CD4-positive, alpha-beta T cell treated with Interleukin-6 for 4 hours (primary cell): ENCODE data around the gene ATXN10.
"Not testable (repeated sequence)": the region's sequence is repeated elsewhere in the genome, so short reads cannot be mapped to it uniquely, and the experiment has no call there.

ENCODE experiments used
- DNase-seq: peaks from one replicate; pipeline ENCODE4 v3.0.0-alpha.2; 2020; ENCODE audit warnings: mixed read lengths

Gene ATXN10

GRCh38 chr22:45714390-45714789 is 42.8 kb downstream of the ATXN10 start:
- DNase-seq, result not testable (repeated sequence)

GRCh38 chr22:45717789-45718188 is 46.2 kb downstream of the ATXN10 start:
- no peak for DNase-seq

GRCh38 chr22:45718391-45718790 is 46.8 kb downstream of the ATXN10 start:
- DNase-seq, result no peak

- DNase-seq, result no peak
Measured at GRCh38 chr22:45720839-45721378, 49.3 kb downstream of the ATXN10 start.

- DNase-seq, result no peak
Measured at GRCh38 chr22:45722006-45722405, 50.4 kb downstream of the ATXN10 start.

- no peak for DNase-seq
Measured at GRCh38 chr22:45726081-45726480, 54.4 kb downstream of the ATXN10 start.

GRCh38 chr22:45731041-45731797 is 59.6 kb downstream of the ATXN10 start:
- DNase-seq, result no peak

GRCh38 chr22:45731798-45732495 is 60.3 kb downstream of the ATXN10 start:
- no peak for DNase-seq

GRCh38 chr22:45735273-45735672 is 63.6 kb downstream of the ATXN10 start:
- no peak for DNase-seq

- no peak for DNase-seq
Measured at GRCh38 chr22:45738206-45738605, 66.6 kb downstream of the ATXN10 start.

- DNase-seq, result no peak
Measured at GRCh38 chr22:45740236-45740635, 68.6 kb downstream of the ATXN10 start.

- no peak for DNase-seq
Measured at GRCh38 chr22:45742866-45743450, 71.3 kb downstream of the ATXN10 start.

- DNase-seq, result no peak
Measured at GRCh38 chr22:45743687-45744086, 72.1 kb downstream of the ATXN10 start.

- no peak for DNase-seq
Measured at GRCh38 chr22:45744442-45744841, 72.8 kb downstream of the ATXN10 start.

- no peak for DNase-seq
Measured at GRCh38 chr22:45750626-45751025, 79.0 kb downstream of the ATXN10 start.

GRCh38 chr22:45752036-45752435 is 80.4 kb downstream of the ATXN10 start:
- DNase-seq, result no peak

- no peak for DNase-seq
Measured at GRCh38 chr22:45754822-45755221, 83.2 kb downstream of the ATXN10 start.

GRCh38 chr22:45756558-45756957 is 84.9 kb downstream of the ATXN10 start:
- DNase-seq, result no peak

GRCh38 chr22:45757068-45757467 is 85.4 kb downstream of the ATXN10 start:
- DNase-seq, result no peak

GRCh38 chr22:45757936-45758335 is 86.3 kb downstream of the ATXN10 start:
- DNase-seq, result no peak

- DNase-seq, result no peak
Measured at GRCh38 chr22:45758603-45759002, 87.0 kb downstream of the ATXN10 start.

GRCh38 chr22:45760682-45761081 is 89.0 kb downstream of the ATXN10 start:
- no peak for DNase-seq

- no peak for DNase-seq
Measured at GRCh38 chr22:45762545-45763235, 91.1 kb downstream of the ATXN10 start.
